SK-N-DZ (cell line): ENCODE measurements around the gene DGKB.

Experiments
- DNase-seq: peaks from one replicate; pipeline ENCODE4 v3.0.0-alpha.2; 2015; ENCODE audit warnings: low spot score

DGKB gene

DNA sequence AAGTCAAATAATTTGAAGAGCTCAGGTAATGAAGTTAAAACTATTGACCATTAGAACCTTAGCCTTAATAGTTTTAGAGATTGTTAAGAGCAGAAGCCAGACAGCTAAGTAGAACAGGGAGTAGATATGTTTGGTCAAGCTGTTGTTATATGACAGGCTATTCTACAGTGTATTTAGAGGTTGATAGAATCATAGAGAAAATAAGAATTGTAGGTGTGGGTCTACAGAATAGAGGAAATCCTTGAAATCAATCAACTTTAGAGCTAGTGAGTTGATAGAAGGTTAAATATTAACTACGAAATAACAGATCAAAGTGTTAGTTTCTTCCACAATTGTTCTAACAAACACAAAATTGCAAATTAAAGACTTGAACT is 80.1 kb downstream of the DGKB start:
- DNase-seq = no peak

DNA sequence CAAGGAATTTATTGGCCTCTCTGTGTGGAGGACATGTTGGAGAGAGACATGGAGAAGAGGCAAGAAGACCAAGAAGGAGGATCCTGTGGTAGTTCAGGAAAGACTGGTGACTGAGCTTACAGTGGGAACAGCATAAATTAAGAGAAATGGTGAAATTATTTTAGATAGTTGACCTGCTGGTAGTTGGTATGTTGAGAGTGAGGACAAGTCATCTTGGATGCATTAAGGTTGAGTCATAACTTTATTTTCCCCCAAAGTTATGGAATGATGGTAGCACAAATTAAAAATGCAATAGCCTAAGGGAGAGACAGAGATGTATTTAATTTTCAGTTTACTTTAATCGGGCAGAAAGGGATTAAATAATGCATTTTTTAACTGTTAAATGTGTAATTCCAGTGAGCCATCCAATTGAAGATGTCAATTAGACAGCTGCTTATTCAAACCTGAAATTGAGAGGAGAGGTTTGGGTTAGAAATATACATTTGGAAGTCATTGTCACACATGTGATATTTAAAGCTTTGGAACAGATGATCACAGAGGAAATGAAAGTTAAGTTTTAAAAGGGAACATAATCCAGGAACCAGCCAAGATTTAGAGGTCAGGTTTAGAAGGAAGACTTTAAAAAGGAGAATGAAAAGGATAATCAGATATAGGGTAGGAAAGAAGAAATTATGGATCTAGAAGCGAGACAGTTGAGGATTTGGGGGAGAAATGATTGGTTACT is 80.6 kb downstream of the DGKB start:
- no peak for DNase-seq

DNA sequence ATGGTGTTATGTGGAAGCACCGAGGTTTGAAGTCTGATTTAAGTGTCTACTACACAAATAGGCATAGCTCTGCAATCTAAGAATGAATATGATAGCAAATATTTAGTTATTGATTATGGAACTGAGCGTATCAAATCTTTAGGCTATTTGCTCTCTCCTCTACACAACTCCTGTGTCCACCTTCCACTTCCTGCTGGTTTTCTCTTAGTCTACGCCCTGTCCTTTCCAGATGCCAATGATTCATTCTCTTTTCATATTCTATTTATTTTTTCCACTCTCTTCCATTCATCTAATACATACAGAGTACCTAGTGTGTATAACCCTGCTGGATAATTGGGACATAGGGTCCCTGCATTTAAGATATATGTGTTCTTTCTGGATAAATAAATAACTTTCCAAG is 83.7 kb downstream of the DGKB start:
- no peak for DNase-seq

DNA sequence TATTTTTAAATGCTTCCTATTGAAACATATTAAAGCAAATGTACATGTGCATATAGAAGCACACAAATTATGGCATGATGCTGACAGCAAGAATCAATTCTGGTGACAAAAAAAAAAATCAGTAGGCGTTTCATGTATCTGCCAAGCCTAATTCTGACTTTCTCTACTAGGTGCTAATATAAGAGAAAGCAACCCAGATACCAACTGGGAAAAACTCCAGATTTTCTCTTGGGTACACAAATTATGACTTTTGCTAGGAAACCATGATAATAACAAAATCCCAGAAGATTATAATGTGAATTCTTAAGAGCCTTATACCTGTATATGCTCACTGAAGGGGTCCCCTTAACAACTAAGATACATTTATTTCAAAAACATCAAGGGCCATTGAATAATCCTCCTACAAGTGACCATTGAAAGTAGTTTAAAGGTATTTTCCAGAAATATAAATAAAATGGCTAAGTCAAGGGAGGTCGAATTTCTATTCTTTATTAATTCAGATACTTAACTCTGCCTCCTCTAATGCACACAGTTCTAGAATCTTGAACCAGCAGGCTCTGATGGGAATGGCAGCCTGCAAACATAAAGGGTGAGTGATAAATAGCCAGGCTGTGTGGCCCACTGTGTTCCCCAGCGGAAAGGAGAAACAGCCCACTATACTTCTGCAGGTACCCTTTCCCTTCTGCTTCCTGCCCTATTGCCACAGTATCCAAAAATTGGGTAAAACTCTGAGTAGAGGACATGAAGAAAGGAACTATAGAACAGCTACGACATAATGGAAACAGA is 84.5 kb downstream of the DGKB start:
- DNase-seq = no peak

DNA sequence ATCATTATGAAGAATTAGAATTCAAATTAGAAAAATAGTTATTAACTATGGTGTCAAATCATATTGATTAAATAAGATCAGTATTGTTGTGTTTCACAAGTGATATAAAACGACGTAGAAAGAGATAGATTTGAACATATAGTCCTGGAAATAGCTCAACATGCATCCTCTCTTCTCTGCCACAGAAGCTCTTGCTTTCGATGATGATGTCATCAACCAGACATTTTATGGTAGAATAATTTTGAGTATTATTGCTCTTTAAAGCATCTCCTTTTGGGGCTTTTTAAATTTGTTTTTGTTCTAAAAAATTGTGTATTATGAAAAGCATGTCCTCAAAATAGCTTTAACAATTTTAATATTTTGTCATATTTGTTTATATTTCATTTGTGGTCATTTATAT is 95.0 kb downstream of the DGKB start:
- DNase-seq = no peak

DNA sequence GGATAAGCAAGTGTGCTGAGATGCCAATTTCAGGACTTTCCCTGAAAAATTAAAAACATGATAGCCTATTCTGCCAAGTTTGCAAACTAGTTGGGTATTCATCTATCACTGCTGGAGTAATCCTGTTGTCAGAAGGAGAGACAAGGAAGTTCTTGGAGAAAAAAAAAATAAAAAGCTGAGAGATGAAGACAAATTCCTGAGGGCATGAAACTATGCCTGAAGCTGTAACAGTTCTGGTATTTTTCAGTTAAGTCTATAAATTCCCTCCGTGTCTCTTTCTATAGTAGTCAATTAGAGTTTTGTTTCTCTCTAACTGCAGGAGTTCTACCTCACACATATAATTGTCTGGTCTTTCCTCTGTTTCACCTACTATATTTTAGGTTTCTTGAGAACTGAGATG is 95.7 kb downstream of the DGKB start:
- DNase-seq = no peak

DNA sequence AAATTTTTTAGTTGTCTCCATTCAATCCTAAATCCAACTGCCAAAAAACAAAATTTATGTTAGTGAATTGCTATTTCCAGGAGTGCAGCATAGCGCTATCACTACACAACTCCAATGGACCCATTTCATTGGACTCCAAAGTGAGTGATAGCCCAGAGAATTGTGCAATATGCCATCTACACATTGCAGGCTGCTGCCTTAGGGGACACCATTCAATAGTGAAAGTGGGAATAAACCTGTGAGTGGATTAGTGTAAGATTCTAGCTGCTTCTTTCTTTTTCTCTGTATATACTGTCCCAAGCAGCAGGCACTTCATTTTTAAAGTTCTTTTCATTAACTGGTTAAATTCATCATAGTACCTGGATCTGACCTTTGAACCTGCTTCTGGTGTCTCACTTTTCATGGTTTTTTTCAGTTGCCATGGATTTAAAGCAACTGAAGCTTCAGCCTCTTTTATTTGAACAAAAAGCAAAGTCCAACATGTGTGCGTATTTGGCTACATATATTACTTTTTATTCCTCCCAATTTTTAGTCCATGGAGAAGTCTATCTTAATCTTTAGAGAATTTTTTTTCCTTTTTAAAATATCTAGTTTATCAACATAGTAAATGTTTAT is 97.3 kb downstream of the DGKB start:
- DNase-seq = no peak

DNA sequence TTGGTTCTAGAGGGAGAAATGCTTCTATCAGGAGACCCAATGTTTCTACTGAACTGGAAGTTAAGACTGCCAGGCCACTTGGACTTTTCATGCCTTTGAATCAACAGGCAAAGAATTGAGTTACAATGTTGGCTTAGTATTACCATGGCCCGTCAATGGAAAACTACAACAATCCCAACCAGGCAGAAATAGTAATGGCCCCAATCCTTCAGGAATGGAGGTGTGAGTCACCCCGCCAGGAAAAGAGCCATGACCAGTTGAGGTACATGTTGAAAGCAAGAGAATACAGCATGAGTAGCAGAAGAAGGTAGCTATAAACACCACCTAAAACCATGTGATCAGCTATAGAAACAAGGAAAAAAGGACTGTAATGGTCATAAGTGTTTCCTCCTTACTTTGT is 101.9 kb downstream of the DGKB start:
- DNase-seq = no peak

DNA sequence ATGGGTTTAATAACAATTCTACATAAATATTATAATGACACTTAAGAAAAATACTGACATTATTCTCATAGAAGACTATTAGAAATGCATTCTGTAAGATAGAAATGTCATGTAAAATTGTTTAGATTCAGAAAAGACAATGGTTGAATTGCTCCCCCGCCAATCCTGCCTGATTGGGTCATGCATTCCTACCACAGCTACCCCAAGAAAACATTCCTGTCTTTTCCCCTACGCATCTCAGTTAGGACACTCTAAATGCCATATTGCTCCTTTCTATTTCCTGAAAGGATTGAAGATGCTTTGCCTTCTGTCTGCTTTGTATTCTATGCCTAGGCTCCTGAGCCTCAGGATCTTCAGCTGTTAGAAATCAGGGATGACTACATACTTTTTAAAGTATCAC is 109.4 kb downstream of the DGKB start:
- no peak for DNase-seq

DNA sequence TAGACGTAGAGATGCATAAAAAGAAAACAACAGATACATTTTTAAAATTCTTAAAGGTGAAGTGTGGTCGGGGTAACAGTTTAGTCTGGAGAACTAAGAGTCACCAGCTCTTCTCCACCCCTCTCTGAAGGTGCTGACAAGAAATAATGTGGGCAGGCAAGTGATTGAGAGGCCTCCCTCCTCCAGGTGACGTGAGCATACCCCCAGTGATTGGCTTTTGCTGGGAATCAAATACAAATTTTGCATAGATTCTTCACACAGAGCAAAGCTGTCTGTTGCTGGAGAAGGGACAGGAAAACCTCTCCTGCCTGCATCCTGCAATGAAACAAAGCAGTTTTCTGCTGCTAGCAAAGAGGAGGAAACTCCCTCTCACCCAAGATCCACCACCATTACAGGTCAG is 115.0 kb downstream of the DGKB start:
- no peak for DNase-seq

DNA sequence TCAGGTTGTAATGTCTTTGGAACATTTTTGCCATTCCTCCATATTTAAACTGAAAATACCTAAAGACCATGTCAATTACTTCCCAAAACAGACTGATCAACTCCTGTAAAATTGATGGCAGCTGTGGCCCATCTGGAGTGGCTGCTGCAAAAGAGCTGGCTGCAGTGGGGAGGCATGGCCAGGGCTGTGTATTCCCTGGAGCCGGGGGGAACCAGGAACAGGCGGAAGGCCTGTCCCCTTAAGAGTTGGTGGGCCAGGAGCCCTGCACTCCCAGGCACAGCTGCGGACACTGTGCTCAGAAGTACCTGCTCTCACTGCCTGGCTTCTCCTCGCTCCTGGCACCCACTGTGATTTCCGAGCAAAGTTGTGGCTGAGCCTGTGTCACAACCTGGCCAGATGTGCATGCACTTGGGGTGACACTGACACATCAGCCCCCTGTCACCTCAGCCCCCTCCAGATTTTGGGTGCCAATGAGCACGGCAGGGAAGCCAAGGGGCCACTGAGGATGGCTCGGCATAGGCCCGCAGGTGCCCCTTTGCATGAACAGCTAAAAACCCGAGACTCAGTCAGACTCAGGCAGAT is 116.1 kb downstream of the DGKB start:
- DNase-seq = no peak

DNA sequence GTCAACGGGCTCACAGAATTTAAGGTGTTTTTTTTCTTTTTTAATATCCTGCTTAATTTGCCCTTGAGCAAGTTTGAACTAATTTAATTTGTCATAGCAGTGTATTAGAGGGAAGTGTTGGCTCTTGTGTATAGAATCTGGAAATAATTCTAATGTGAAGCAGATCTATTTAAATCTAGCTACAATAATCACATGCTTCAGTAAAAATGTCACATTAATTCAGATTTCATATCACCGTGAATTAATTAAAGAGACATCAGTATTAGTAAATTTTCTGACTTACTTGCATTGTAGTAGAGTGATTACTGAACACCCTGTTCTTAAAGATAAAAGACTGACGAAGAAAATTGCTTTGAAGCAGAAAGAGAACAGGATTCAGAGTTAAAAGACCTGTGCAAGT is 124.7 kb downstream of the DGKB start:
- no peak for DNase-seq

DNA sequence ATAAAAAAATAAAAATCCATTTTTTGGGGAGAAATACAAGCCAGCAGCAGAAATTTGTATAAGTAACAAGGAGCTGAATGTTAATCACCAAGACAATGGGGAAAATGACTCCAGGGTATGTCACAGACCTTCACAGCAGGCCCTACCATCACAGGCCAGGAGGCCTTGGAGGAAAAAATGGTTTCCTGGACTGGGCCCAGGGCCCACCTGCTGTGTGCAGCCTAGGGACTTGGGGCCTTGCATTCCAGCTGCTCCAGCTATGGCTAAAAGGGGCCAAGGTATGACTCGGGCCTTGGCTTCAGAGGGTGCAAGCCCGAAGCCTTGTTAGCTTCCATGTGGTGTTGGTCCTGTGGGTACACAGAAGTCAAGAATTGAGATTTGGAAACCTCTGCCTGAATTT is 126.3 kb downstream of the DGKB start:
- no peak for DNase-seq

DNA sequence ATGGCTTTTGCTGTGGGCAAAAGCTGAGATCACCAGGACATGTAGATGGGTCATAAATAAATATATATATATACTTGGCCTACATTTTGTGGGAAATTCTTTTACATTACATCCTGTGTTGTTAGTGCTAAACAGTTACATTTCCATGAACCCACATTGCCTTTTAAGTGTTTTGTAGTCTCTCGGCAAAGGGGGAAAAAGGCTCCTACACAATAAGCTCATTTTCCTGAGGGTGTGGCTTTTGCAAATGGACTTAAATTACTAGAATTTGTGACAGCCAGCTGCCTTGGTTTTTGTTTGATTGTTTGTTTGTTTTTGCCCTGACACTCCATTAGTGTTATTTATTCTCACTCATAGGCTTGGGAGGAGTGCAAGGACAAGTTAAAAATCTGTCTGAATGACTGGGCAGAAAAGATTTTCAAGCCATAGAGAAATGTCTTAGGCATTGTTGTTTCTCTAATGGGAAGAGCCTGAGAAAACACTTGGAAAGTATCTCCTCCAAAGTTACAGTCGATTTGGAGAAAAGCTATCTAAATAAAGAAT is 128.8 kb downstream of the DGKB start:
- no peak for DNase-seq

DNA sequence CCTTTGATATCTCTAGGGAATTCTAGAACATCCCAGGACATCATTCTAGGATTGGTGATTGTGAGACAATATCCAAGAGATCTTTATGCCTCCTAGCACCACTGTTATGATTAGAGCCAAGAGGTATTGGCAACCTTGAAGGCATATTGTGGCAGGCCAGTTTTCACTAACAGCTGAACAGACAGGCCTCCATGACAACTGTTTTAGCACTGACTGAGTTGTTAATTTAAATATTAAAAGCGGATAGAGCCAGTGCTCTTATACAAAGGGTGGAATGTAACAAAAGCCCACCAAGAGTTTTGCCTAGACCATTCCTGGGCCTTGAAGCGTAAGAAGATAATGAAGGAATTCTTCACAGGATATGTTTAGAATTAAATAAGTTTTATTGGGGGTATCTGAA is 131.9 kb downstream of the DGKB start:
- no peak for DNase-seq

DNA sequence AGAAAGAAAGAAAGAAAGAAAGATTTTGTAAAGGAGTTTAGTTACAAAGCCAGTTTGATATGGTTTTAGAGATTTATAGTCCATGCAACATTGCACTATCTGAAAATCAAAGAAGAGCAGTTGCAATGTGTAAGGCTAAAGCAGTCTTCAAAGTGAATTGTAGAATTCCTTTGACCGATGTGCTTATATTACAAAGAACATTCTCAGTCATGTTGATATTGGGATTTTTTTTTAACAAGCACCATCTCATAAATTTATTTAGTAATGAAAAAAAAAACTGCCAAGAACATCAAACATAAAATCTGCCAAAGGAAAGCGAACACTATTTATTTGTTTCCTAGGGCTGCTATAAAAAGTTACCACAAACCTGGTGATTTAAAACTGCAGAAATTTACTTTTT is 133.3 kb downstream of the DGKB start:
- DNase-seq = no peak

DNA sequence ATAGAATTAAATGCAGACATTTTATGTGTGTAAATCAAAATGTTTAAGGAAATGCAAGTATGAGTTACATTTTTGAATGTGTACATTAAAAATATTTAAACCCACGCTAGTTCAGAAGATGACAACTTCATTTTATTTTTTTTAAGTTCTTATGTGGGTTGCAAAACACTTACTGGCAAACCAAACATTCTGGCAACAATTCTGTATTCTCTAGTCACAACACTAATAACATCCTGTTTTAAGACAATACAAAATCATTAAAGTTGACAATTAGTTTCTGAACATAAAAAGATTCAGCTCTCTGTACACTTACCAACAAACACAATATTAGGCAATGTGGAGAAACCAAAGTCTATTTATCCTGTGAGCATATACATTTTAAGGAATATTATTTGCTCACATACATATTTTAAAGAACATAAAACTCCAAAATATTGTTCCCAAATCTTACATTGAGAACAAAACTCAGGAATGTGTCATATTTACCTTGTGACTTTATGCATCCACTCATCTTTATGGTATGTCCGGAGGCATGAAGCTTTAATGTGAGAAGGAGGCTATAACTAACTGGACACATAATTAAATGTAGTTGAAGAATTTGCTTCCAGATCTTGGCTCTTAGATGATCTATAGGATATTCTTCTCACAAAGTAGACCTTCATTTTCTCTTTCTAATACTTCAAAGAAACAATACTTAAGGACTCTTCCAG is 134.7 kb downstream of the DGKB start:
- no peak for DNase-seq

DNA sequence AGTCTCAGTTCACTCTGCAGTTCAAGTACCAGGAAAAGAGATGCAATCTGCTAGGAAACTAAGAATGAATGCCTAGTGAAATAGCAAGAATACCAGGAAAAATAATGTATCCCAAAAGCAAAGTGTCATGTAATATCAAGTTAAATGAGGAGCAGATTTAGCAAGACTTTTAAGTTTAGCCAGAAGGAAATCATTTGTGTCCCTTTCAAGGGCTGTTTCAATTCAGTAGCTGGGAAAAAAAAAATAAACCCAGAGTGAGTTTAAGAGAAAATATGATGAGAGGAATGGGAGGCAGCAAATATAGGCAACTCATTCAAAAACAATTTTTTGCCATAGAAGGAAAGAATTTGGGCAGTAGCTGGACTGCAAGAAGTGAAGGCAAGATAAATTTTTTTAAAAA is 135.8 kb downstream of the DGKB start:
- no peak for DNase-seq

DNA sequence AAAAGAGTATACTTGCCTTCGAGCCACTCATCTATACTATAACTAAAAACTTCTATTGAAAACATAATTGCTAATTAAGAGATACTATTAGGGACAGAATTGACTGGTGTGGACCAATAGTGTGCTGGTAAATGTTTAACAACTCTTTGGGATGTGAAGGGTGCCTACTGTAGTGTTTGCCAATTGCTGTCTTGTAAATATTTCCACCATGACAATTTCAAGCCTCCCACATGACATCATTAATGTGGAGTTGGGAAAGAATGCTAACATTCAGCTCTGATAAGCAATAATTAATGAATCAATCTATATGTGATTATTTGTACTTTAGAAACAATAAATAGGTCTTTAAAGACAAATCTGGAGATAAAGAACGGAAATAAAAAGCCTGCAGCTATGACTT is 136.8 kb downstream of the DGKB start:
- no peak for DNase-seq

DNA sequence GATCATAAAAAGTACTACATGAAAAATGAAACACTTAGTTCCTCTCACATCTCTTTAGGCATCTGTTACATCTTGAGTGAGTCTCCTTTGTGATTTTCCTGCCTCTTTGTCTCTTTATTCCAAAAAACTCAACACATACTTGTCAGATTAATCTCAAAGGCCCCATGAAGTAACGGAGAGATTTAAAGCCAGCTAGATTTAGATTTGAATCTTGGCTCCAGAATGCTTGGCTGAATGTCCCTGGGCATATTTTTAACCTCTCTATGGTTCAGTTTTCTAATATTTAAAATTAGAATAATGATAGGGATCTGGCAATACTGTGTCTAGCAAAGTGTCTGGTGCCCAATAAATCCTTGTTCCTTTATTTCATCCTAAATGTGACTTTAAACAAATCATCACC is 140.0 kb downstream of the DGKB start:
- DNase-seq = no peak

DNA sequence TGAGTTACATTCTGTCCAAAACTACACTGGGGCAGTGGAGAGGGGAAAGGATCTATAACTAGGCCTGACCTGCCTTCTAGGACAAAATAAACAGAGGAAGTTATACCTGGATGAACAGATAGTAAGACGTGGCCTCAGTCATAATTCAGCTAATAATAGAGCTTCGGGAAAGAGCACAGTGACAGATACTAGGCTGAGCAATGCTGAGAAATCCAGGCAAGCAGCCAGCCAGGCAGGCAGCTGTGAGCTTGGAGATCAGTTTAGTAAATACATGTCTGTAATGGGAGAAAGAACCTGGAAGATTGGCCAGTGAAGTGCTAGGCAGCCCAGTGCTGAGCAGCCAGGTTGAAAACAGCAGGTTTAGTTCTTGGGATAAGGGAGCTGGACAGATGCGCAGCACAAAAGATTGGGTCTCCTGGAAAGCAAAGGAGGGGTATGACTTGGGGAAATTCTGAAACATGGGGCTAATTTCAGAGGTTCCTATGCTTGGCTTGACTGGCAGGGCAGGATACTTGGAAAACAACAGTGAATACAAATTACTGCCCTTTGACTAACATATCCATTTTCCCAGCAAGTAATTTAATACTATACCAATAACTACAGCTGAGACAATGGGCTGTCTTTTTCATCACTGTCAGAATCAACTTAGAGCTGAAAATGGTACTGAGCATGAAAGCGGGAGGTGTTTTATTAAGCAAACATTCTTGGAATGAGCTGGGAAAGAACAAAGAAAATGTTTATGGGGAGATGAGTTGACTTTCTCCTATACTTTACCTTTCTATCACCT is 140.8 kb downstream of the DGKB start:
- no peak for DNase-seq
